MCF 10A (cell line): ENCODE measurements around the gene SLC25A48. TPM values are rescaled to one million over a fixed set of nuclear protein-coding genes. Genes with fewer than 3 reads are reported as not detected.

Experiments used
- BruUV-seq: library from RNA; stranded (reverse); fragments of 400-500 nt; replicated peaks from 2 replicates; lab custom pipeline; 2021; lab: Mats Ljungman, UMichigan
- CTCF ChIA-PET: fragments of 300-600 bp; sonication (Branson Sonifier 250); formaldehyde crosslinking; extraction: SDS; loops from one replicate; lab custom pipeline; 2021; ENCODE audit warnings: antibody characterized with exemption, inconsistent platforms; lab: Yijun Ruan, JAX
- POLR2A ChIA-PET: fragments of 300-600, 350-650 bp; sonication (Branson Sonifier 250); formaldehyde crosslinking; extraction: SDS; loops from one replicate; lab custom pipeline; 2020; ENCODE audit warnings: antibody characterized with exemption, inconsistent platforms; lab: Yijun Ruan, JAX
- DNase-seq: peaks from one replicate; pipeline ENCODE4 v3.0.0-alpha.2; 2018; ENCODE audit not compliant: unreplicated experiment
- H3K27ac Mint-ChIP-seq: one replicate; pipeline ENCODE4 v1.8.0; 2022; ENCODE audit warnings: mild to moderate bottlenecking, low read depth, mixed read lengths; ENCODE audit not compliant: unreplicated experiment
- H3K27me3 Mint-ChIP-seq: one replicate; pipeline ENCODE4 v1.8.0; 2022; ENCODE audit warnings: mixed read lengths; ENCODE audit not compliant: insufficient read depth, unreplicated experiment
- H3K36me3 Mint-ChIP-seq: one replicate; pipeline ENCODE4 v1.8.0; 2022; ENCODE audit warnings: mild to moderate bottlenecking, moderate library complexity, mixed read lengths; ENCODE audit not compliant: insufficient read depth, unreplicated experiment
- H3K4me1 Mint-ChIP-seq: one replicate; pipeline ENCODE4 v1.8.0; 2022; ENCODE audit warnings: mixed read lengths; ENCODE audit not compliant: insufficient read depth, unreplicated experiment
- H3K4me3 Mint-ChIP-seq: one replicate; pipeline ENCODE4 v1.8.0; 2022; ENCODE audit warnings: mild to moderate bottlenecking, moderate library complexity, mixed read lengths; ENCODE audit not compliant: unreplicated experiment
- H3K9me3 Mint-ChIP-seq: one replicate; pipeline ENCODE4 v1.8.0; 2022; ENCODE audit warnings: mixed read lengths; ENCODE audit not compliant: unreplicated experiment
- CTCF ChIP-seq: fragments of 200-600 bp; IDR thresholded peaks from one replicate; pipeline ENCODE4 v1.8.0; 2022; ENCODE audit warnings: antibody characterized with exemption, mild to moderate bottlenecking; ENCODE audit not compliant: unreplicated experiment
- intact Hi-C: fragments of 100-400 bp; cut with micrococcal nuclease; formaldehyde crosslinking; loops from 2 replicates; pipeline ENCODE4 v1.14.1; 2022
- total RNA-seq: library from RNA; stranded (reverse); gene quantifications from 2 replicates; pipeline ENCODE4 v1.2.3, GENCODE V29; 2022

The SLC25A48 gene
- total RNA-seq, 1 experiment from 2014 or later: not detected

GRCh38 chr5:135876146-135876545 lies 41.7 kb downstream of the SLC25A48 start:
- no TSS peak for BruUV-seq
- TF ChIP-seq CTCF: no peak
- Mint-ChIP-seq H3K4me1 (peaks cover 9% of the 10 kb centered on the region), H3K4me3 (no peak overlapping the region), H3K27me3 (no peaks in the 10 kb centered on the region), H3K36me3 (no peaks in the 10 kb centered on the region), H3K9me3 (no peaks in the 10 kb centered on the region), H3K27ac (no peak overlapping the region)
- ChIA-PET CTCF (interaction anchor here (0.6 to 3.5 kb wide), 9 partner anchors 12 to 373 kb away, joined by 3 to 13 read pairs (median 3); no protein-coding TSS in a partner anchor), POLR2A (no interaction called here)
- intact Hi-C loops: no loop called here
- DNase-seq: no peak

DNA sequence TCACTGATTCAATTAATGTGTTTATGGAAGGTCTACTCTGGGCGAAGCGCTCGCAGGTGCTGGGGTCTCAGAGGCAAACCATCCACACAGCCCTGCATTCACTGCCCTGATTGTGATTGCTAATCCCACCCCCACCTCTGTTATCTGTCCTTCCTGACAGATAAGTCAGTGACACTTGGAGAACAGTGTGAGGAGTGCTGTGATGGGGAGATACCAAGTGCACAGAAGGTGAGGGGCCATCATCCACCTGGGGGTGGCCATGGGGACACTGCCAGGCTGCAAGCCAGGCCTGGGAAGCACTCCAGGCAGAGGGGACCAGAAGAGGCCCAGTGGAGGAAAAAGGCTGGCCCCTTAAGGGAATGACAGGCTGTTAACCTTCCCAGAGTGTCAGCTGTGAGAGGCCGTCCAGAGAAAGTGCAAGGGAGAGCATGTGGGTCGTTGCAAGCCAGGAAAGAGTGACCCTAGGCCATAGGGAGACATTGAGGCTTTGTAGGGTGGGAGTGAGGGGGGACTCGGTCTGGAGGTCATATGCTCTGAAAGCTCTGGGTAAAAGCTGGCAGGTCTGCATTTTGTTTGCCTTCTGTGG lies 43.2 kb downstream of the SLC25A48 start:
- no peak for DNase-seq
- H3K4me3 Mint-ChIP-seq: no peak overlapping the region
- H3K27ac Mint-ChIP-seq: no peak overlapping the region
- BruUV-seq: no TSS peak
- H3K9me3 Mint-ChIP-seq: no peaks in the 10 kb centered on the region
- peaks cover 6% of the 10 kb centered on the region for H3K27me3 Mint-ChIP-seq
- TF ChIP-seq CTCF: no peak
- no peaks in the 10 kb centered on the region for H3K36me3 Mint-ChIP-seq
- intact Hi-C loops: no loop called here
- CTCF ChIA-PET: interaction anchor here (1.1 kb wide), 2 partner anchors 8 to 11 kb away, joined by 3 read pairs; no protein-coding TSS in a partner anchor
- POLR2A ChIA-PET: no interaction called here
- H3K4me1 Mint-ChIP-seq: peaks cover 10% of the 10 kb centered on the region

- Mint-ChIP-seq H3K27me3 (peaks cover 11% of the 10 kb centered on the region), H3K36me3 (no peaks in the 10 kb centered on the region), H3K4me3 (no peak overlapping the region), H3K27ac (no peak overlapping the region), H3K9me3 (no peaks in the 10 kb centered on the region), H3K4me1 (peaks cover 10% of the 10 kb centered on the region)
- BruUV-seq: no TSS peak
- no peak for TF ChIP-seq CTCF
- CTCF ChIA-PET: interaction anchor here (0.9 to 1.1 kb wide), 2 partner anchors 8 to 334 kb away, joined by 3 read pairs; no protein-coding TSS in a partner anchor
- intact Hi-C loops: no loop called here
- POLR2A ChIA-PET: interaction anchor here (0.9 kb wide), 1 partner anchor 324 kb away, joined by 3 read pairs; no protein-coding TSS in a partner anchor
- DNase-seq: no peak
Observed at GRCh38 chr5:135878156-135878620, 43.7 kb downstream of the SLC25A48 start.

DNA sequence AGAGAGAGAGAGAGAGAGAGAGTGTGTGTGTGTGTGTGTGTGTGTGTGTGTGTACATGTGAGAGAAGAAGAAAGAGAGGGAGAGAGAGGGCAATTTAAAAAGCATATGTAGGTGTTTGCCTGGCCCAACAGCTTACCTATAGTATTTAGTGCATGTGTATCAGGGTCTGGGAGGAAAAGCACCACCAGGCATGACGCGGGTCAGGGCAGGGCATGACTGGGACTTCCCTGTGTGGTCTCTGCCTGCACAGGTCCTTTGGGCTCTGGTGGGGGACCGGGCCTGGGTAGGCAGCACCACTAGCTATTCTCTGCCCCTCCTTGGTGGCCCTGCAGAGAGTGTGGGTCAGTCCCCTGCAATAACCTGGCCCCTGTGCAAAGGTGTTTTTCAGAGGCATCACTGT lies 45.1 kb downstream of the SLC25A48 start:
- TF ChIP-seq CTCF: no peak
- H3K36me3 Mint-ChIP-seq: no peaks in the 10 kb centered on the region
- no peak overlapping the region for H3K4me3 Mint-ChIP-seq
- intact Hi-C loops: no loop called here
- BruUV-seq: no TSS peak
- CTCF ChIA-PET: interaction anchor here (0.6 to 3.7 kb wide), 12 partner anchors 22 to 862 kb away, joined by 3 to 17 read pairs (median 3); no protein-coding TSS in a partner anchor
- POLR2A ChIA-PET: no interaction called here
- no peak overlapping the region for H3K27ac Mint-ChIP-seq
- H3K4me1 Mint-ChIP-seq: peaks cover 10% of the 10 kb centered on the region
- no peak for DNase-seq
- H3K27me3 Mint-ChIP-seq: peaks cover 25% of the 10 kb centered on the region
- H3K9me3 Mint-ChIP-seq: no peaks in the 10 kb centered on the region
